Measurements from ENCODE around the gene SORL1. TPM values are rescaled to one million over a fixed set of nuclear protein-coding genes. Genes with fewer than 3 reads are reported as not detected.

The SORL1 gene
- total RNA-seq, 4 donors from 2014 or later, result 12.1 to 42.8 (median 21.0) TPM

GRCh38 chr11:121471167-121471566 lies 19.1 kb downstream of the SORL1 start:
- H3K27me3 ChIP-seq, result no peaks in the 10 kb centered on the region
- H3K27ac ChIP-seq, result no peak overlapping the region
- no peak for DNase-seq (ENCODE audit: low spot score in 2 of 2)
- 89% methylated on average over 12 of the region's 12 CpGs for WGBS
- H3K9me3 ChIP-seq, result no peaks in the 10 kb centered on the region
- no peaks in the 10 kb centered on the region for H3K36me3 ChIP-seq
- peaks cover 25% of the 10 kb centered on the region for H3K4me1 ChIP-seq
- no peak overlapping the region for H3K4me3 ChIP-seq
- TF ChIP-seq, protein P1, sequence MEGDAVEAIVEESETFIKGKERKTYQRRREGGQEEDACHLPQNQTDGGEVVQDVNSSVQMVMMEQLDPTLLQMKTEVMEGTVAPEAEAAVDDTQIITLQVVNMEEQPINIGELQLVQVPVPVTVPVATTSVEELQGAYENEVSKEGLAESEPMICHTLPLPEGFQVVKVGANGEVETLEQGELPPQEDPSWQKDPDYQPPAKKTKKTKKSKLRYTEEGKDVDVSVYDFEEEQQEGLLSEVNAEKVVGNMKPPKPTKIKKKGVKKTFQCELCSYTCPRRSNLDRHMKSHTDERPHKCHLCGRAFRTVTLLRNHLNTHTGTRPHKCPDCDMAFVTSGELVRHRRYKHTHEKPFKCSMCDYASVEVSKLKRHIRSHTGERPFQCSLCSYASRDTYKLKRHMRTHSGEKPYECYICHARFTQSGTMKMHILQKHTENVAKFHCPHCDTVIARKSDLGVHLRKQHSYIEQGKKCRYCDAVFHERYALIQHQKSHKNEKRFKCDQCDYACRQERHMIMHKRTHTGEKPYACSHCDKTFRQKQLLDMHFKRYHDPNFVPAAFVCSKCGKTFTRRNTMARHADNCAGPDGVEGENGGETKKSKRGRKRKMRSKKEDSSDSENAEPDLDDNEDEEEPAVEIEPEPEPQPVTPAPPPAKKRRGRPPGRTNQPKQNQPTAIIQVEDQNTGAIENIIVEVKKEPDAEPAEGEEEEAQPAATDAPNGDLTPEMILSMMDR (IDR thresholded peaks at IDR 0.05), result no peak
- no peak for TF ChIP-seq POLR2AphosphoS5 (IDR thresholded peaks at IDR 0.05)
- TF ChIP-seq EP300 (IDR thresholded peaks at IDR 0.05), result no peak
- no peak for TF ChIP-seq POLR2A (IDR thresholded peaks at IDR 0.05)

GRCh38 chr11:121472312-121472711 lies 20.2 kb downstream of the SORL1 start:
- no peak for DNase-seq (ENCODE audit: low spot score in 2 of 2)
- Histone ChIP-seq H3K4me3 (no peak overlapping the region), H3K9me3 (no peaks in the 10 kb centered on the region), H3K4me1 (peaks cover 17% of the 10 kb centered on the region), H3K36me3 (no peaks in the 10 kb centered on the region), H3K27me3 (no peaks in the 10 kb centered on the region), H3K27ac (no peak overlapping the region)
- 84% methylated on average over 2 of the region's 2 CpGs for WGBS
- TF ChIP-seq EP300 (IDR thresholded peaks at IDR 0.05) (no peak), POLR2A (IDR thresholded peaks at IDR 0.05) (no peak), POLR2AphosphoS5 (IDR thresholded peaks at IDR 0.05) (no peak)
- TF ChIP-seq, protein P1 (IDR thresholded peaks at IDR 0.05), result no peak

- H3K4me3 ChIP-seq, result no peak overlapping the region
- peaks cover 11% of the 10 kb centered on the region for H3K4me1 ChIP-seq
- no peak for TF ChIP-seq POLR2A (IDR thresholded peaks at IDR 0.05)
- TF ChIP-seq, protein P1 (IDR thresholded peaks at IDR 0.05), result no peak
- TF ChIP-seq POLR2AphosphoS5 (IDR thresholded peaks at IDR 0.05), result no peak
- TF ChIP-seq EP300 (IDR thresholded peaks at IDR 0.05), result no peak
- no peak overlapping the region for H3K27ac ChIP-seq
- DNase-seq (ENCODE audit: low spot score in 2 of 2), result no peak
- no peaks in the 10 kb centered on the region for H3K27me3 ChIP-seq
- H3K36me3 ChIP-seq, result no peaks in the 10 kb centered on the region
- WGBS, result 65% methylated on average over 8 of the region's 8 CpGs
- H3K9me3 ChIP-seq, result no peaks in the 10 kb centered on the region
Observed at GRCh38 chr11:121473064-121473777, 21.1 kb downstream of the SORL1 start.

DNA sequence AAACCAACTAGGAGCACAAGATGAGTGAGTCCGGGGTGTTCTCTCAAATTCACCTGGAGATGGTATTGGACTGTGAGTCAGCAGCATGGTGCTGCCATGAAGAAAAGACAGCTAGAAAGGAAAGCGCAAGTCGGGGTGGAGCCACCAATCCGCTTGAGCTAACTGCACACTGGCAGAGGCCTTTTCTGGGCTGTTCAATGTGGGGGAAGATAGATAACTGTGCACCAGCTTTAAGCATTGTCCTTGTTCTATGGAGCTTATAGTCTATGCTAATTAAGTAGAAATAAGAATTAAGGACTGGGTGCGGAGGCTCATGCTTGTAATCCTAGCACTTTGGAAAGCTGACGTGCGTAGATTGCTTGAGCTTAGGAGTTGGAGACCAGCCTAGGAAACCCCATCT lies 22.6 kb downstream of the SORL1 start:
- DNase-seq (ENCODE audit: low spot score in 2 of 2), result no peak
- TF ChIP-seq POLR2AphosphoS5 (IDR thresholded peaks at IDR 0.05) (no peak), POLR2A (IDR thresholded peaks at IDR 0.05) (no peak), EP300 (IDR thresholded peaks at IDR 0.05) (no peak)
- TF ChIP-seq, protein P1 (IDR thresholded peaks at IDR 0.05), result no peak
- Histone ChIP-seq H3K9me3 (no peaks in the 10 kb centered on the region), H3K4me1 (peaks cover 7% of the 10 kb centered on the region), H3K27me3 (no peaks in the 10 kb centered on the region), H3K27ac (no peak overlapping the region), H3K36me3 (no peaks in the 10 kb centered on the region), H3K4me3 (no peak overlapping the region)
- WGBS, result 97% methylated on average over 7 of the region's 7 CpGs

GRCh38 chr11:121476379-121477032 lies 24.4 kb downstream of the SORL1 start:
- Histone ChIP-seq H3K27me3 (no peaks in the 10 kb centered on the region), H3K9me3 (no peaks in the 10 kb centered on the region), H3K36me3 (no peaks in the 10 kb centered on the region), H3K27ac (peak overlapping the region; percentile 36), H3K4me1 (peaks cover 7% of the 10 kb centered on the region), H3K4me3 (no peak overlapping the region)
- TF ChIP-seq POLR2AphosphoS5 (IDR thresholded peaks at IDR 0.05), result no peak
- TF ChIP-seq, protein P1 (IDR thresholded peaks at IDR 0.05), result no peak
- TF ChIP-seq EP300 (IDR thresholded peaks at IDR 0.05), result no peak
- no peak for TF ChIP-seq POLR2A (IDR thresholded peaks at IDR 0.05)
- 55% methylated on average over 5 of the region's 5 CpGs for WGBS
- no peak for DNase-seq (ENCODE audit: low spot score in 2 of 2)

All from suprapubic skin (tissue), 4 donors.